ENCODE measurements around the gene FRK.
"Not testable (repeated sequence)": the region's sequence is repeated elsewhere in the genome, so short reads cannot be mapped to it uniquely, and the experiment has no call there.

FRK gene

DNA sequence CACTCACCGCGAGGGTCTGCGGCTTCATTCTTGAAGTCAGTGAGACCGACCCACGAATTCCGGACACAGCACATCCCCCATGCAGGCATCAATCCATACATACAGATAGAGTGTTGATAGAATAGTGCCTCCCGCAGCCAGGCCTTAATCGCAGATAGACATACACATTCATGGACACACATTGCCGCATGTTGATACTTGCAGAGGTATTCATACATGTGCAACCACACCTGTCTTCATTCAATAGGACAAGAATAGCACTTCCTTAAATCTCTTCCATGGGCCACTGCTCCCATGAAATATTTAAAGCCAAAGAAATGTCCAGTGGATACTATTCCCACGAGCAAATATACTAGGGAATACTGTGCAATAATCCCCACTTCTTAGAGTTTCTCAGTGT, 170.5 kb downstream of the FRK start:
- Histone ChIP-seq H3K36me3 (ENCODE audit: control insufficient read depth, insufficient read depth, low read length) (no peaks in the 10 kb centered on the region), H3K4me3 (replicated peaks; ENCODE audit: low read depth, low read length) (no peak overlapping the region), H3K27me3 (replicated peaks; ENCODE audit: control insufficient read depth, insufficient read depth, low read length) (no peaks in the 10 kb centered on the region)
- TF ChIP-seq CTCF (IDR thresholded peaks at IDR 0.05; ENCODE audit: insufficient read depth, low read length, poor library complexity, severe bottlenecking): no peak
- no peak for DNase-seq (ENCODE audit: extremely low read depth, insufficient read length)

DNA sequence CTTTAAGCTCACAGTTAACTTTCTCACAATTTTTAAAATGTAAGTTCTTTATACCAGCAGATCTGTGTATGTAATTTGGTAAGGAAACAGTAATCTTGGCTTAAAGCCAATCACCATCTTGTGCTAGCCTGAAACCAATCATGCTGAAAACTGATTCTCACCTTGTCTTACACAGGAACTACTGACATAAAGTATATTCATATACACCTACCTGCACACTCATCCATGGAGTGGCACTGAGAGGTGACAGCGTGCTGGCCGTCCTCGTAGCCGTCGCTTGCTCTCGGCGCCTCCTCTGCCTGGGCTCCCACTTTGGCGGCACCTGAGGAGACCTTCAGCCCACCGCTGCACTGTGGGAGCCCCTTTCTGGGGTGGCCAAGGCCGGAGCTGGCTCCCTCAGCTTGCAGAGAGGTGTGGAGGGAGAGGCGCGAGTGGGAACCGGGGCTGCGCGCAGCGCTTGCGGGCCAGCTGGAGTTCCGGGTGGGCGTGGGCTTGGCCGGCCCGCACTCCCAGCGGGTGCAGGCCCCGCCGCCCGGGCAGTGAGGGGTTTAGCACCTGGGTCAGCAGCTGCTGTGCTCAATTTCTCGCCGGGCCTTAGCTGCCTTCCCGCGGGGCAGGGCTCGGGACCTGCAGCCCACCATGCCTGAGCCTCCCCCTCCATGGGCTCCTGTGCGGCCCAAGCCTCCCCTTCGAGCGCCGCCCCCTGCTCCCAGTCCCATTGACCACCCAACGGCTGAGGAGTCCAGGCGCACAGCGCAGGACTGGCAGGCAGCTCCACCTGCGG, 171.8 kb downstream of the FRK start:
- not testable (repeated sequence) for H3K4me3 ChIP-seq (replicated peaks; ENCODE audit: low read depth, low read length); H3K36me3 ChIP-seq (ENCODE audit: control insufficient read depth, insufficient read depth, low read length); H3K27me3 ChIP-seq (replicated peaks; ENCODE audit: control insufficient read depth, insufficient read depth, low read length); DNase-seq (ENCODE audit: extremely low read depth, insufficient read length)

GRCh38 chr6:115887891-115888290, 172.8 kb downstream of the FRK start:
- no peak overlapping the region for H3K4me3 ChIP-seq (replicated peaks; ENCODE audit: low read depth, low read length)
- no peak for DNase-seq (ENCODE audit: extremely low read depth, insufficient read length)
- H3K36me3 ChIP-seq (ENCODE audit: control insufficient read depth, insufficient read depth, low read length): no peaks in the 10 kb centered on the region
- no peaks in the 10 kb centered on the region for H3K27me3 ChIP-seq (replicated peaks; ENCODE audit: control insufficient read depth, insufficient read depth, low read length)
- TF ChIP-seq CTCF (IDR thresholded peaks at IDR 0.05; ENCODE audit: insufficient read depth, low read length, poor library complexity, severe bottlenecking): no peak

- TF ChIP-seq CTCF (IDR thresholded peaks at IDR 0.05; ENCODE audit: insufficient read depth, low read length, poor library complexity, severe bottlenecking): no peak
- H3K4me3 ChIP-seq (replicated peaks; ENCODE audit: low read depth, low read length): no peak overlapping the region
- DNase-seq (ENCODE audit: extremely low read depth, insufficient read length): no peak
- no peaks in the 10 kb centered on the region for H3K27me3 ChIP-seq (replicated peaks; ENCODE audit: control insufficient read depth, insufficient read depth, low read length)
- H3K36me3 ChIP-seq (ENCODE audit: control insufficient read depth, insufficient read depth, low read length): no peaks in the 10 kb centered on the region
Observed at GRCh38 chr6:115885636-115886366, 174.9 kb downstream of the FRK start.

- Histone ChIP-seq H3K36me3 (ENCODE audit: control insufficient read depth, insufficient read depth, low read length) (no peaks in the 10 kb centered on the region), H3K27me3 (replicated peaks; ENCODE audit: control insufficient read depth, insufficient read depth, low read length) (no peaks in the 10 kb centered on the region), H3K4me3 (replicated peaks; ENCODE audit: low read depth, low read length) (no peak overlapping the region)
- no peak for DNase-seq (ENCODE audit: extremely low read depth, insufficient read length)
- no peak for TF ChIP-seq CTCF (IDR thresholded peaks at IDR 0.05; ENCODE audit: insufficient read depth, low read length, poor library complexity, severe bottlenecking)
Observed at GRCh38 chr6:115882771-115883170, 177.9 kb downstream of the FRK start.

DNA sequence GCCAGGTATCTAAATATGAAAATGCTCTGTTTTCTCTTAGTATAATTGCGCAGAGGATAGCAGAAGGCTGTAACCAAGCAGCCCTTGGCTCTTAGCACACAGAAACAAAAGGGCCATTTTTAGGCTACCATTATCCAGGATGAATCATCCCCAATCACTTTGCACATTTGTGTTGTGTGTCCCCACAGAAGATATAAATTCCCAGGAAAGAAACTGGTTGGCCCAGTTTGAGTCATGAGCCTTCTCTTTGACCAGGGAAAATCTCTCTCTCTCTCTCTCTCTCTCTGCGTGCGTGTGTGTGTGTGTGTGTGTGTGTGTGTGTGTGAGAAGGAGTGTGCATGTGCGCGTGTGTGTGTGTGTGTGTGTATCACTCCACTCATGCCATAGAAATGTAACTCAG, 178.5 kb downstream of the FRK start:
- Histone ChIP-seq H3K36me3 (ENCODE audit: control insufficient read depth, insufficient read depth, low read length) (no peaks in the 10 kb centered on the region), H3K27me3 (replicated peaks; ENCODE audit: control insufficient read depth, insufficient read depth, low read length) (no peaks in the 10 kb centered on the region), H3K4me3 (replicated peaks; ENCODE audit: low read depth, low read length) (no peak overlapping the region)
- no peak for DNase-seq (ENCODE audit: extremely low read depth, insufficient read length)
- TF ChIP-seq CTCF (IDR thresholded peaks at IDR 0.05; ENCODE audit: insufficient read depth, low read length, poor library complexity, severe bottlenecking): no peak

Data from GM06990 (cell line).